Measurements from ENCODE around the gene NACC1. TPM values are rescaled to one million over a fixed set of nuclear protein-coding genes. Genes with fewer than 3 reads are reported as not detected.

Gene NACC1
- total and polyA plus RNA-seq, 2 donors (not counting 3 experiments of a cell fraction or from before 2014, with no cell fraction given): 97.6 to 120 TPM

GRCh38 chr19:13137290-13137794 lies 19.3 kb downstream of the NACC1 start:
- Histone ChIP-seq H3K27me3 (ENCODE audit: control insufficient read depth in 2 of 2, insufficient read depth in 2 of 2, low read length in 2 of 2) (no peaks in the 10 kb centered on the region), H3K9me1 (replicated peaks; ENCODE audit: control insufficient read depth, extremely low read depth, insufficient read depth, low read length) (no peaks in the 10 kb centered on the region), H2AFZ (ENCODE audit: low read depth, low read length) (no peak overlapping the region), H3K4me2 (ENCODE audit: insufficient read depth, low read length) (no peak overlapping the region), H4K20me1 (replicated peaks; ENCODE audit: control insufficient read depth, extremely low read depth, insufficient read depth, low read length) (peaks cover 2% of the 10 kb centered on the region), H3K4me3 (replicated peaks in 1 of 3; ENCODE audit: insufficient read depth in 1 of 3, low read depth in 1 of 3, low read length in 3 of 3) (no peak overlapping the region), H3K9me3 (replicated peaks; ENCODE audit: control insufficient read depth, insufficient read depth, low read length) (no peaks in the 10 kb centered on the region), H3K79me2 (ENCODE audit: control insufficient read depth, insufficient read depth, low read length) (peaks cover 24% of the 10 kb centered on the region), H3K36me3 (ENCODE audit: control insufficient read depth in 2 of 2, extremely low read depth in 1 of 2, insufficient read depth in 2 of 2, low read length in 2 of 2) (peaks cover 12 to 36% of the 10 kb centered on the region in 2 experiments), H3K9ac (replicated peaks; ENCODE audit: extremely low read depth, insufficient read depth, low read length) (no peak overlapping the region), H3K27ac (ENCODE audit: insufficient read depth, low read depth, low read length) (no peak overlapping the region), H3K4me1 (ENCODE audit: control insufficient read depth, extremely low read depth, insufficient read depth, low read length) (no peaks in the 10 kb centered on the region)
- intact Hi-C loops (cut with micrococcal nuclease) (no loop called here), dilution Hi-C loops (cut with MboI; ENCODE audit: extremely low pct_ligation_motif_present, low sequenced_read_pairs) (no loop called here)
- FAIRE-seq: no peak
- POLR2A ChIA-PET: no interaction called here
- TF ChIP-seq FOS (IDR thresholded peaks at IDR 0.05; ENCODE audit: borderline replicate concordance, insufficient read depth, low read length) (no peak), CTCF (IDR thresholded peaks at IDR 0.05; ENCODE audit: extremely low read depth in 1 of 2, insufficient read depth in 1 of 2, low read depth in 1 of 2, low read length in 2 of 2) (no peak)
- CTCF ChIA-PET: interaction anchor here (1.0 to 1.3 kb wide), 2 partner anchors 9 to 36 kb away, joined by 3 to 4 read pairs; no protein-coding TSS in a partner anchor
- no TSS peak for BruUV-seq (replicated peaks)
- DNase-seq (ENCODE audit: low read depth, low spot score): no peak

- TF ChIP-seq JUN (IDR thresholded peaks at IDR 0.05; ENCODE audit: borderline replicate concordance, insufficient read depth, insufficient read length, low read depth) (no peak), FOS (IDR thresholded peaks at IDR 0.05; ENCODE audit: borderline replicate concordance, insufficient read depth, low read length) (no peak), GATA2 (IDR thresholded peaks at IDR 0.05; ENCODE audit: insufficient read depth, insufficient read length, low read depth, low read length) (no peak), CTCF (IDR thresholded peaks at IDR 0.05; ENCODE audit: extremely low read depth in 1 of 2, insufficient read depth in 1 of 2, low read depth in 1 of 2, low read length in 2 of 2) (no peak), POLR2A (IDR thresholded peaks at IDR 0.05; ENCODE audit: low read depth, low read length) (no peak), EZH2 (IDR thresholded peaks at IDR 0.05; ENCODE audit: borderline replicate concordance, low read depth, low read length, severe bottlenecking) (no peak), MYC (IDR thresholded peaks at IDR 0.05; ENCODE audit: low read depth, low read length) (no peak), POLR2AphosphoS5 (IDR thresholded peaks at IDR 0.05; ENCODE audit: insufficient read depth, low read depth, low read length) (no peak)
- TF ChIP-seq, protein P1, sequence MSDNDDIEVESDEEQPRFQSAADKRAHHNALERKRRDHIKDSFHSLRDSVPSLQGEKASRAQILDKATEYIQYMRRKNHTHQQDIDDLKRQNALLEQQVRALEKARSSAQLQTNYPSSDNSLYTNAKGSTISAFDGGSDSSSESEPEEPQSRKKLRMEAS (IDR thresholded peaks at IDR 0.05; ENCODE audit: insufficient read depth, insufficient read length): no peak
- Histone ChIP-seq H3K27ac (ENCODE audit: insufficient read depth, low read depth, low read length) (no peak overlapping the region), H3K9ac (replicated peaks; ENCODE audit: extremely low read depth, insufficient read depth, low read length) (no peak overlapping the region), H3K79me2 (ENCODE audit: control insufficient read depth, insufficient read depth, low read length) (peaks cover 14% of the 10 kb centered on the region), H3K36me3 (ENCODE audit: control insufficient read depth in 2 of 2, extremely low read depth in 1 of 2, insufficient read depth in 2 of 2, low read length in 2 of 2) (peaks cover 12 to 36% of the 10 kb centered on the region in 2 experiments), H3K4me2 (ENCODE audit: insufficient read depth, low read length) (no peak overlapping the region), H3K9me3 (replicated peaks; ENCODE audit: control insufficient read depth, insufficient read depth, low read length) (no peaks in the 10 kb centered on the region), H3K9me1 (replicated peaks; ENCODE audit: control insufficient read depth, extremely low read depth, insufficient read depth, low read length) (no peaks in the 10 kb centered on the region), H2AFZ (ENCODE audit: low read depth, low read length) (no peak overlapping the region), H3K4me3 (replicated peaks in 1 of 3; ENCODE audit: insufficient read depth in 1 of 3, low read depth in 1 of 3, low read length in 3 of 3) (no peak overlapping the region), H3K27me3 (ENCODE audit: control insufficient read depth in 2 of 2, insufficient read depth in 2 of 2, low read length in 2 of 2) (no peaks in the 10 kb centered on the region), H3K4me1 (ENCODE audit: control insufficient read depth, extremely low read depth, insufficient read depth, low read length) (no peaks in the 10 kb centered on the region), H4K20me1 (replicated peaks; ENCODE audit: control insufficient read depth, extremely low read depth, insufficient read depth, low read length) (peaks cover 2% of the 10 kb centered on the region)
- no TSS peak for BruUV-seq (replicated peaks)
- intact Hi-C loops (cut with micrococcal nuclease) (no loop called here), dilution Hi-C loops (cut with MboI; ENCODE audit: extremely low pct_ligation_motif_present, low sequenced_read_pairs) (no loop called here)
- no peak for FAIRE-seq
- ChIA-PET POLR2A (no interaction called here), CTCF (no interaction called here)
- no peak for DNase-seq (ENCODE audit: low read depth, low spot score)
Observed at GRCh38 chr19:13138171-13138915, 20.3 kb downstream of the NACC1 start.
